Upper lobe of left lung (tissue), 6 donors: ENCODE measurements around the gene FXYD6. TPM values are rescaled to one million over a fixed set of nuclear protein-coding genes. Genes with fewer than 3 reads are reported as not detected.
A peak's percentile ranks its signal among the peaks of the same experiment; 100 is the strongest.
"Not testable (repeated sequence)": the region's sequence is repeated elsewhere in the genome, so short reads cannot be mapped to it uniquely, and the experiment has no call there.

Source experiments
- ATAC-seq, 2 donors: fragments of 200-7000 bp; cut with Tn5 transposase; one replicate each; pipeline ENCODE4 v1.9.1; 2022; ENCODE audit warnings: mild to moderate bottlenecking in 2 of 2, moderate library complexity in 2 of 2; ENCODE audit not compliant: low FRiP score in 2 of 2
- DNase-seq, 2 donors: peaks; one replicate each; pipeline ENCODE4 v3.0.0-alpha.2; 2019 to 2020
- H3K27ac ChIP-seq, 4 donors: fragments of 200-600 bp; sonication (generic); one replicate each; pipeline ENCODE4 v1.5.1; 2016 to 2019
- H3K27me3 ChIP-seq, 4 donors: fragments of 200-600 bp; sonication (generic); one replicate each; pipeline ENCODE4 v1.5.1; 2017 to 2019
- H3K36me3 ChIP-seq, 4 donors: fragments of 200-600 bp; sonication (generic); one replicate each; pipeline ENCODE4 v1.5.1; 2016 to 2019
- H3K4me1 ChIP-seq, 4 donors: fragments of 200-600 bp; sonication (generic); one replicate each; pipeline ENCODE4 v1.5.1; 2018 to 2019
- H3K4me3 ChIP-seq, 4 donors: fragments of 200-600 bp; sonication (generic); one replicate each; pipeline ENCODE4 v1.5.1; 2017 to 2019; ENCODE audit warnings: mild to moderate bottlenecking in 2 of 4, moderate library complexity in 1 of 4
- H3K9me3 ChIP-seq, 4 donors: fragments of 200-600 bp; sonication (generic); one replicate each; pipeline ENCODE4 v1.5.1; 2018 to 2019
- CTCF ChIP-seq, 6 experiments: fragments of 450-650 bp in 4 of 6; fragments of 200-600 bp in 2 of 6; sonication (generic) in 2 of 6; IDR thresholded peaks; one replicate each; pipeline ENCODE4 v1.5.1; 2016 to 2019; ENCODE audit warnings: antibody characterized with exemption in 6 of 6
- EP300 ChIP-seq, 4 donors: sonication (generic); formaldehyde crosslinking; IDR thresholded peaks; one replicate each; pipeline ENCODE4 v1.5.1; 2017; ENCODE audit warnings: antibody characterized with exemption in 4 of 4, control low read depth in 2 of 4
- POLR2A ChIP-seq, 4 donors: fragments of 450-650 bp; IDR thresholded peaks; one replicate each; pipeline ENCODE4 v1.5.1; 2016 to 2017; ENCODE audit warnings: antibody characterized with exemption in 4 of 4, mild to moderate bottlenecking in 2 of 4
- POLR2AphosphoS5 ChIP-seq, 2 donors: sonication (generic); formaldehyde crosslinking; IDR thresholded peaks; one replicate each; pipeline ENCODE4 v1.5.1; 2017; ENCODE audit warnings: antibody characterized with exemption in 2 of 2
- WGBS, 2 donors: methylation state at CpG; one replicate each; pipeline ENCODE4 v1.1.5; 2017 to 2018; 5-methylcytosine and 5-hydroxymethylcytosine counted together
- total RNA-seq, 6 donors: library from RNA; depleted of rRNA in 4 of 6; stranded (reverse); fragments of >200 nt in 4 of 6; gene quantifications; one replicate each; pipeline versions ENCODE4 v1.1.0 to v1.2.1, GENCODE V29; 2016 to 2021
- donor health status: DM: no; HTN: no; CAD: no; lungs with moderate emphysema.
- donor health status: DM: no; HTN: yes; CAD: no; lungs with severe emphysema.

FXYD6 gene
- total RNA-seq, 6 donors from 2014 or later, result 16.2 to 61.4 (median 33.8) TPM

- H3K4me3 ChIP-seq, result no peak overlapping the region
- no peaks in the 10 kb centered on the region for H3K36me3 ChIP-seq
- TF ChIP-seq POLR2A (IDR thresholded peaks at IDR 0.05) (no peak), EP300 (IDR thresholded peaks at IDR 0.05) (no peak), POLR2AphosphoS5 (IDR thresholded peaks at IDR 0.05) (no peak), CTCF (IDR thresholded peaks at IDR 0.05) (no peak)
- no peaks in the 10 kb centered on the region for H3K27me3 ChIP-seq
- 82 to 91% methylated on average over 11 to 19 of the region's 20 CpGs for WGBS, 2 donors
- peak in 1 of 2 donors; percentile 79 for DNase-seq
- no peaks in the 10 kb centered on the region for H3K9me3 ChIP-seq
- H3K4me1 ChIP-seq, result peaks cover 32 to 48% (median 44%) of the 10 kb centered on the region in 4 donors
- ATAC-seq, result peak in 1 of 2 donors; percentile 29
- H3K27ac ChIP-seq, result peak overlapping the region in 3 of 4 donors; percentile 64 to 74 (median 70)
Measured at GRCh38 chr11:117816151-117816741, 60.2 kb downstream of the FXYD6 start.

GRCh38 chr11:117815262-117815803, 61.1 kb downstream of the FXYD6 start:
- ATAC-seq (peak; percentile 56 to 69), DNase-seq (peak; percentile 61 to 79)
- no peaks in the 10 kb centered on the region for H3K9me3 ChIP-seq
- peak overlapping the region; percentile 62 to 74 (median 67) for H3K27ac ChIP-seq
- H3K4me3 ChIP-seq, result no peak overlapping the region
- no peaks in the 10 kb centered on the region for H3K36me3 ChIP-seq
- no peaks in the 10 kb centered on the region for H3K27me3 ChIP-seq
- WGBS, 2 donors, result 39 to 44% methylated on average over 4 to 7 of the region's 7 CpGs
- H3K4me1 ChIP-seq, result peaks cover 32 to 48% (median 44%) of the 10 kb centered on the region in 4 donors
- no peak for TF ChIP-seq CTCF (IDR thresholded peaks at IDR 0.05)
- TF ChIP-seq POLR2AphosphoS5 (IDR thresholded peaks at IDR 0.05), result no peak
- no peak for TF ChIP-seq EP300 (IDR thresholded peaks at IDR 0.05)
- no peak for TF ChIP-seq POLR2A (IDR thresholded peaks at IDR 0.05)

- ATAC-seq (peak in 1 of 2 donors; percentile 54), DNase-seq (peak; percentile 21 to 79)
- Histone ChIP-seq H3K27me3 (no peaks in the 10 kb centered on the region), H3K27ac (peak overlapping the region in 2 of 4 donors; percentile 70 to 74), H3K4me1 (peaks cover 32 to 48% (median 44%) of the 10 kb centered on the region in 4 donors), H3K4me3 (no peak overlapping the region), H3K36me3 (no peaks in the 10 kb centered on the region), H3K9me3 (no peaks in the 10 kb centered on the region)
- TF ChIP-seq POLR2A (IDR thresholded peaks at IDR 0.05) (no peak), EP300 (IDR thresholded peaks at IDR 0.05) (peak in 2 of 4 donors; percentile 33 to 47)
- 30% methylated on average over 7 to 14 of the region's 14 CpGs for WGBS, 2 donors
Measured at GRCh38 chr11:117814766-117815261, 61.6 kb downstream of the FXYD6 start.

DNA sequence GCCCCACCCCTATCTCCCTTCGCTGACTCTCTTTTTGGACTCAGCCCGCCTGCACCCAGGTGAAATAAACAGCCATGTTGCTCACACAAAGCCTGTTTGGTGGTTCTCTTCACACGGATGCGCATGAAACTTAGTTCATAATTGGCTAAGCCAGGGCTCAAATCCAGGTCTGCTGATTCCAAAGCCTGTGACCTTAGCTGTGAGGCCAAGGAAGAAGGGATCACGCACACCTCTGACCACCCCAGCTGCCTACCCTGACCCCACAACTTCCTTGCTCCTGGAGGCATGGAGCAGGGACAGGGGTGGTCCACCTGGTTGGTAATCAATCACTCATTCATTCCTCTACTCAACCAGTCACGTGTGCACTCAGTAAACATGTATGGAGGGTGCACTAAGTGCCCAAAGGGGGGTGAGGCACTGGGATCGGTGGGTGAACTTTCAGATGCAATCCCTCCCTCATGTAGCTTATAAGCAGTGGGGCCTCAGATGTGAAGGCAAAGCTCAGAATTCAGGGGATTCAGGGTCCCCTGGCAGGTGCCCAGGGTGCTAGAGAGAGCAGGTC, 62.2 kb downstream of the FXYD6 start:
- TF ChIP-seq CTCF (IDR thresholded peaks at IDR 0.05), result no peak
- no peak for TF ChIP-seq POLR2AphosphoS5 (IDR thresholded peaks at IDR 0.05)
- no peak for TF ChIP-seq POLR2A (IDR thresholded peaks at IDR 0.05)
- TF ChIP-seq EP300 (IDR thresholded peaks at IDR 0.05), result no peak
- Histone ChIP-seq H3K36me3 (no peaks in the 10 kb centered on the region), H3K9me3 (no peaks in the 10 kb centered on the region), H3K27ac (peak overlapping the region in 2 of 4 donors; percentile 32 to 52), H3K4me1 (peaks cover 35 to 51% (median 47%) of the 10 kb centered on the region in 4 donors), H3K27me3 (no peaks in the 10 kb centered on the region), H3K4me3 (no peak overlapping the region)
- peak in 1 of 2 donors; percentile 7 for ATAC-seq
- WGBS, 2 donors, result 80 to 86% methylated on average over 7 of the region's 7 CpGs
- no peak for DNase-seq

DNA sequence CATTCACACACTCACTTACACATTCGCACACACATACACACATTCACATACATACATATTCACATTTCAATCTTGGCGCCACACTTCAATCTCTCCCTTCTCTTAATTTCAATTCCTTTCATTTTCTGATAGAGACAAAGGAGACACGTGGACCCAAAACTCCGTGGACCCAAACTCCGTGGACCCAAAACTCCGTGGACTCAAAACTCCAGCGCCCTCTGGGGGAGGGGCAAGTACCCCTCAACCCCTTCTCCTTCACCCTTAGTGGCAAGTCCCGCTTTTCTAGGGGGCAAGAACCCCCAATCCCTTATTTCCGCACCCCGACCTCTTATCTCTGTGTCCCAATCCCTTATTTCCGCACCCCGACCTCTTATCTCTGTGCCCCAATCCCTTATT, 66.4 kb downstream of the FXYD6 start:
- not testable (repeated sequence) for H3K4me3 ChIP-seq, H3K9me3 ChIP-seq, H3K27ac ChIP-seq, H3K27me3 ChIP-seq, DNase-seq, ATAC-seq, H3K36me3 ChIP-seq
- peaks cover 14 to 21% (median 17%) of the 10 kb centered on the region in 4 donors for H3K4me1 ChIP-seq
- WGBS, 2 donors, result 79 to 91% methylated on average over 12 of the region's 12 CpGs
